Endothelial cell of umbilical vein (primary cell): ENCODE data around the gene NR4A1. TPM values are rescaled to one million over a fixed set of nuclear protein-coding genes. Genes with fewer than 3 reads are reported as not detected.

ENCODE experiments used
- BruUV-seq: library from RNA; stranded (reverse); fragments of 400-500 nt; replicated peaks from 2 replicates; lab custom pipeline; 2021; lab: Mats Ljungman, UMichigan
- CTCF ChIA-PET: fragments of 300-600, 350-600 bp; sonication (Branson Sonifier 250); formaldehyde crosslinking; loops from one replicate; lab custom pipeline; 2021; ENCODE audit warnings: antibody characterized with exemption, inconsistent platforms; lab: Charles Lee
- POLR2A ChIA-PET: fragments of 300-600, 350-600 bp; sonication (Branson Sonifier 250); formaldehyde crosslinking; loops from one replicate; lab custom pipeline; 2021; ENCODE audit warnings: antibody characterized with exemption, inconsistent platforms; lab: Charles Lee
- DNase-seq: peaks from one replicate; pipeline ENCODE4 v3.0.0-alpha.2; 2011; ENCODE audit warnings: low read depth, low spot score
- FAIRE-seq: peaks from 2 replicates; lab custom pipeline; 2011; peaks lifted over from hg19 to GRCh38; lab: Jason Lieb, UNC
- H2AFZ ChIP-seq: 2 replicates; pipeline ENCODE4 v1.6.0; 2012; ENCODE audit warnings: low read depth, low read length, control low read depth, inconsistent platforms
- H3K27ac ChIP-seq: 2 replicates; pipeline ENCODE4 v1.5.1; 2011; ENCODE audit warnings: low read depth, mild to moderate bottlenecking, control low read depth, low read length, moderate library complexity; ENCODE audit not compliant: insufficient read depth
- H3K27me3 ChIP-seq, 2 experiments: 2 replicates each; pipeline versions ENCODE4 v1.6.0 to v1.6.1; 2011; ENCODE audit warnings: low read length in 2 of 2, mixed read lengths in 1 of 2; ENCODE audit not compliant: control insufficient read depth in 2 of 2, insufficient read depth in 2 of 2
- H3K36me3 ChIP-seq, 2 experiments: 2 replicates in 1 of 2; 3 replicates in 1 of 2; pipeline ENCODE4 v1.5.1; 2011; ENCODE audit warnings: low read length in 2 of 2, mild to moderate bottlenecking in 1 of 2, moderate library complexity in 1 of 2; ENCODE audit not compliant: control insufficient read depth in 2 of 2, insufficient read depth in 2 of 2; ENCODE audit errors: extremely low read depth in 1 of 2
- H3K4me1 ChIP-seq: 3 replicates; pipeline ENCODE4 v1.5.1; 2011; ENCODE audit warnings: mild to moderate bottlenecking, low read length; ENCODE audit not compliant: control insufficient read depth, insufficient read depth; ENCODE audit errors: extremely low read depth
- H3K4me2 ChIP-seq: 2 replicates; pipeline ENCODE4 v1.6.1; 2011; ENCODE audit warnings: low read length, control low read depth, mixed read lengths; ENCODE audit not compliant: insufficient read depth
- H3K4me3 ChIP-seq, 3 experiments: fragments of 200-600 bp in 1 of 3; sonication (generic), shearing (Covaris generic) in 1 of 3; replicated peaks in 1 of 3; 2 replicates each; pipeline ENCODE4 v1.5.1; 2011 to 2016; ENCODE audit warnings: control low read depth in 3 of 3, low read length in 3 of 3, mild to moderate bottlenecking in 2 of 3, inconsistent platforms in 1 of 3, low read depth in 1 of 3, moderate library complexity in 1 of 3; ENCODE audit not compliant: insufficient read depth in 1 of 3
- H3K79me2 ChIP-seq: 2 replicates; pipeline ENCODE4 v1.6.0; 2012; ENCODE audit warnings: low read length, inconsistent platforms; ENCODE audit not compliant: control insufficient read depth, insufficient read depth
- H3K9ac ChIP-seq: replicated peaks from 2 replicates; pipeline ENCODE3; 2011; ENCODE audit warnings: low read length, control low read depth; ENCODE audit not compliant: insufficient read depth; ENCODE audit errors: extremely low read depth
- H3K9me1 ChIP-seq: replicated peaks from 3 replicates; pipeline ENCODE4 v1.6.0; 2011; ENCODE audit warnings: mild to moderate bottlenecking, low read length; ENCODE audit not compliant: control insufficient read depth, insufficient read depth; ENCODE audit errors: extremely low read depth
- H3K9me3 ChIP-seq: replicated peaks from 2 replicates; pipeline ENCODE4 v1.5.1; 2012; ENCODE audit warnings: low read length, inconsistent platforms; ENCODE audit not compliant: control insufficient read depth, insufficient read depth
- H4K20me1 ChIP-seq: replicated peaks from 2 replicates; pipeline ENCODE3; 2011; ENCODE audit warnings: mild to moderate bottlenecking, low read length; ENCODE audit not compliant: control insufficient read depth, insufficient read depth; ENCODE audit errors: extremely low read depth
- CTCF ChIP-seq, 2 donors: IDR thresholded peaks; 1 replicate in 1 of 2; 2 replicates in 1 of 2; pipeline ENCODE4 v1.5.1; 2011; ENCODE audit warnings: low read length in 2 of 2, mild to moderate bottlenecking in 2 of 2, moderate library complexity in 2 of 2, control low read depth in 1 of 2, inconsistent platforms in 1 of 2, low read depth in 1 of 2; ENCODE audit not compliant: insufficient read depth in 1 of 2; ENCODE audit errors: extremely low read depth in 1 of 2
- EZH2 ChIP-seq: IDR thresholded peaks from 2 replicates; pipeline ENCODE4 v1.6.1; 2012; ENCODE audit warnings: borderline replicate concordance, low read depth, mild to moderate bottlenecking, moderate library complexity, low read length, inconsistent platforms; ENCODE audit not compliant: severe bottlenecking
- FOS ChIP-seq: IDR thresholded peaks from 2 replicates; pipeline ENCODE4 v1.6.1; 2011; ENCODE audit warnings: mild to moderate bottlenecking, low read length, moderate library complexity, borderline replicate concordance; ENCODE audit not compliant: insufficient read depth
- GATA2 ChIP-seq: IDR thresholded peaks from 2 replicates; pipeline ENCODE4 v1.7.0; 2011; ENCODE audit warnings: low read depth, mild to moderate bottlenecking, moderate library complexity, mixed read lengths, low read length; ENCODE audit not compliant: insufficient read length, insufficient read depth
- JUN ChIP-seq: IDR thresholded peaks from 2 replicates; pipeline ENCODE4 v1.6.1; 2011; ENCODE audit warnings: borderline replicate concordance, low read depth; ENCODE audit not compliant: insufficient read length, insufficient read depth
- MAX ChIP-seq: IDR thresholded peaks from 2 replicates; pipeline ENCODE4 v1.6.1; 2011; ENCODE audit not compliant: insufficient read depth, insufficient read length
- MYC ChIP-seq: IDR thresholded peaks from one replicate; pipeline ENCODE4 v1.6.1; 2011; ENCODE audit warnings: mild to moderate bottlenecking, low read depth, low read length
- POLR2A ChIP-seq: IDR thresholded peaks from 2 replicates; pipeline ENCODE4 v1.6.1; 2012; ENCODE audit warnings: low read depth, mild to moderate bottlenecking, control low read depth, low read length
- POLR2AphosphoS5 ChIP-seq: IDR thresholded peaks from 2 replicates; pipeline ENCODE4 v1.6.1; 2012; ENCODE audit warnings: low read depth, mild to moderate bottlenecking, control low read depth, low read length, moderate library complexity; ENCODE audit not compliant: insufficient read depth
- dilution Hi-C: fragments of 300-500 bp; cut with MboI; formaldehyde crosslinking; loops from one replicate; pipeline ENCODE4 v1.15.0; 2019; ENCODE audit warnings: low sequenced_read_pairs; ENCODE audit not compliant: extremely low pct_ligation_motif_present
- intact Hi-C: fragments of 100-400 bp; cut with micrococcal nuclease; formaldehyde crosslinking; loops from one replicate; pipeline ENCODE4 v1.10.0; 2022
- polyA plus RNA-seq, 4 experiments: library from polyadenylated mRNA; depleted of rRNA in 3 of 4; stranded (reverse) in 3 of 4; unstranded in 1 of 4; fragments of >200 nt; gene quantifications; 2 replicates each; pipeline versions ENCODE4 v1.2.1 to v1.2.3, GENCODE V29; 2011 to 2012; ENCODE audit warnings: missing spikeins in 1 of 4
- total RNA-seq: library from RNA; stranded (reverse); gene quantifications from 2 replicates; pipeline ENCODE4 v1.2.3, GENCODE V29; 2021

Gene NR4A1
- total and polyA plus RNA-seq, 2 donors (not counting 3 experiments of a cell fraction or from before 2014, with no cell fraction given) = 6.8 to 18.2 TPM

GRCh38 chr12:52049688-52050087 lies 1.6 kb upstream of the NR4A1 start:
- ChIA-PET POLR2A (no interaction called here), CTCF (interaction anchor here (0.9 to 2.7 kb wide), 2 partner anchors 18 to 24 kb away, joined by 3 to 33 read pairs; no protein-coding TSS in a partner anchor)
- H3K9ac ChIP-seq = no peak overlapping the region
- no peaks in the 10 kb centered on the region for H3K36me3 ChIP-seq
- BruUV-seq = no TSS peak
- H3K9me1 ChIP-seq = no peaks in the 10 kb centered on the region
- no peaks in the 10 kb centered on the region for H3K9me3 ChIP-seq
- no peak for DNase-seq
- H4K20me1 ChIP-seq = no peaks in the 10 kb centered on the region
- no peak for FAIRE-seq
- H3K4me1 ChIP-seq = peaks cover 32% of the 10 kb centered on the region
- TF ChIP-seq MAX (no peak), JUN (no peak), EZH2 (no peak), FOS (no peak), POLR2A (no peak), MYC (no peak), GATA2 (no peak), CTCF (IDR thresholded peaks at IDR 0.05; ENCODE audit: extremely low read depth in 1 of 2, insufficient read depth in 1 of 2, low read depth in 1 of 2, low read length in 2 of 2) (no peak), POLR2AphosphoS5 (no peak)
- no peak overlapping the region for H3K4me3 ChIP-seq
- no peak overlapping the region for H2AFZ ChIP-seq
- H3K4me2 ChIP-seq = no peak overlapping the region
- no peaks in the 10 kb centered on the region for H3K27me3 ChIP-seq
- dilution Hi-C loops (no loop called here), intact Hi-C loops (loop anchor here (2.0 kb wide), 1 partner anchor 55 kb away; no protein-coding TSS in a partner anchor)
- no peaks in the 10 kb centered on the region for H3K79me2 ChIP-seq
- H3K27ac ChIP-seq = no peak overlapping the region
